Hindlimb muscle (tissue), 1 donor: ENCODE measurements around the gene GARIN3. TPM values are rescaled to one million over a fixed set of nuclear protein-coding genes. Genes with fewer than 3 reads are reported as not detected.
"Not testable (repeated sequence)": the region's sequence is repeated elsewhere in the genome, so short reads cannot be mapped to it uniquely, and the experiment has no call there.

Experiments
- DNase-seq: peaks from one replicate; pipeline ENCODE4 v3.0.0-alpha.2; 2013
- polyA plus RNA-seq: library from polyadenylated mRNA; unstranded; fragments of 120-200 nt; gene quantifications from one replicate; pipeline ENCODE4 v1.2.1, GENCODE V29; 2013; ENCODE audit not compliant: insufficient read length

Gene GARIN3
- not detected for polyA plus RNA-seq

GRCh38 chr5:157166214-157167213, at the start of gene GARIN3:
GARIN3 (minus strand) TSS chr5:157166264; CDS start chr5:157166168, 96 bp downstream.
- DNase-seq: no peak

DNA sequence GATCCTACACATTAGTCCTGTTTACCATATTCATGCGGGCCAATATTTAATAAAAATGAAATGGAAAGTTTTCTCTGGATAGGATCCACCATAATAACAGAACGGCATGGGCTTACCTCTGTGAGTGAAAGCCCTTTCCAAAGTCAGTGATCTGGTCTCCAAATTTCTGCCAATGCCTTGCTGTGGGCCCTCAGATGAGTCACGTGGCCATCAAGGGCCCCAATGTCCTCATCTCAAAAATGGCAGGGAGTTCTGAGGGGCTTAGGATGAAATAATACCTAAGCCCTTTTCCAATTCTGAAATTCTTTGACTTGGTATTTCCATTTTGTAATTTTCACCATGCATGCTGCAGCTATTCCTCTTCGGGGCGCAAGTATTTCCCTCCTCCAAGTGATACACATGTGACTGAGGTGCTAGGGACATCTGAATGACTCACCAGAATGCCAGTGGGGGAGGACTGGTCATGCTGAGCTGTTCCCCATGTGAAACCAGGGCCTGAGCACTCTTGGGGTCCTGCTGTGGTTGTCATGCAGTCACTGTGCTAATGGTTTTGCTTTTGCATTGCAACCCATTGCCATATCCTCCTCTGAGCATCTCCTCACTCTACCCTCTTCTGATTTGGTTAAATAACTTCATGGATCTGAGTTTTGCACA, 49.6 kb upstream of the GARIN3 start:
- DNase-seq: no peak

GRCh38 chr5:157214861-157215513, 48.9 kb upstream of the GARIN3 start:
- DNase-seq: no peak

DNA sequence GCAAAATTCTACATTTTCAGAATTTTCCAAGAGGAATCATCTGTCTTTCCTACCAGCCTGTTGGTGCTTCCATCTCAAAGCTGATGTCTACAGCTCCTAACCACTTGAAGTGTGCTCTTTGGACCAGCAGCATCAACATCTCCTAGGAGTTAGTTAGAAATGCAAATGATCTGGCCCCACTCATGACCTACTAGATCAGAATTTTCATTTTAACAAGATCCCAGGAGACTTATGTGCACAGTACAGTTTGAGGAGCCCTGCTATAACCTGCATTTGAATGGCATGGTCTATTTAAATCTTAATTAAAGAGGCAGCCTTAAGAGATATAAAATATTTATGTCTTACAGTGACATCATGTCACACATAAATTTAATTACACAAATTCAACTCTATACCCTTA, 48.4 kb upstream of the GARIN3 start:
- no peak for DNase-seq

GRCh38 chr5:157213527-157214243, 47.6 kb upstream of the GARIN3 start:
- no peak for DNase-seq

GRCh38 chr5:157212307-157212706, 46.2 kb upstream of the GARIN3 start:
- DNase-seq: no peak

- not testable (repeated sequence) for DNase-seq
Measured at GRCh38 chr5:157210652-157211051, 44.6 kb upstream of the GARIN3 start.

- DNase-seq: no peak
Measured at GRCh38 chr5:157205708-157206107, 39.6 kb upstream of the GARIN3 start.

DNA sequence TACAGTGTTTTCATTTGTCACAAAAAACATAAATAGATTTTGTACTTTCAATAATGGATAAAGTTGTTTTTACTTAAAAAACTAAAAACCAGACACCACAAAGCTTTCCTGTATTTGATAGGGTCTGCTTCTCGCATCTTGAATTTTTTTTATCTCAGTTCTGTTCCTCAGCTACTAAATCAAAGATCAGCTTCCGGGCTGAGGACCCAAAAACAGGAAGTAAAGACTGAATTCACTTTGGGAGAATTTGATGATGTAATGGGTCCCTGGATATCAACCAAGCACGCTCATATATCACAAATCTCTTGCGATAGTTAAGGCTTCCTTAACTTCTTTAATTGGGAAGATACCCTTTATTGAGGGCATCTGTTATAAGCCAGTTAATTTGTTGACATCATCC, 38.7 kb upstream of the GARIN3 start:
- no peak for DNase-seq

- no peak for DNase-seq
Measured at GRCh38 chr5:157203417-157203816, 37.4 kb upstream of the GARIN3 start.

DNA sequence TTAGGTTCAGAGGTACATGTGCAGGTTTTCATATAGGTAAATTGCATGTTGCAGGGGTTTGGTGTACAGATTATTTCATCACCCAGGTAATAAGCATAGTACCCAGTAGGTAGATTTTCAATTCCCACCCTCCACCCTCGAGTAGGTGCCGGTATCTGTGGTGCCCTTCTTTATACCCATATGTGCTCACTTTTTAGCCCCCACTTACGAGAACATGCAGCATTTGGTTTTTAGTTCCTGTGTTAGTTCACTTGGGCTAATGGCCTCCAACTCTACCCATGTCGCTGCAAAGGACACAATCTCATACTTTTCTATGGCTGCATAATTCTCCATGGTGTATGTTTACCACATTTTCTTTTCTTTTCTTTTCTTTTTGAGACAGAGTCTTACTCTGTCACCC, 35.8 kb upstream of the GARIN3 start:
- no peak for DNase-seq

DNA sequence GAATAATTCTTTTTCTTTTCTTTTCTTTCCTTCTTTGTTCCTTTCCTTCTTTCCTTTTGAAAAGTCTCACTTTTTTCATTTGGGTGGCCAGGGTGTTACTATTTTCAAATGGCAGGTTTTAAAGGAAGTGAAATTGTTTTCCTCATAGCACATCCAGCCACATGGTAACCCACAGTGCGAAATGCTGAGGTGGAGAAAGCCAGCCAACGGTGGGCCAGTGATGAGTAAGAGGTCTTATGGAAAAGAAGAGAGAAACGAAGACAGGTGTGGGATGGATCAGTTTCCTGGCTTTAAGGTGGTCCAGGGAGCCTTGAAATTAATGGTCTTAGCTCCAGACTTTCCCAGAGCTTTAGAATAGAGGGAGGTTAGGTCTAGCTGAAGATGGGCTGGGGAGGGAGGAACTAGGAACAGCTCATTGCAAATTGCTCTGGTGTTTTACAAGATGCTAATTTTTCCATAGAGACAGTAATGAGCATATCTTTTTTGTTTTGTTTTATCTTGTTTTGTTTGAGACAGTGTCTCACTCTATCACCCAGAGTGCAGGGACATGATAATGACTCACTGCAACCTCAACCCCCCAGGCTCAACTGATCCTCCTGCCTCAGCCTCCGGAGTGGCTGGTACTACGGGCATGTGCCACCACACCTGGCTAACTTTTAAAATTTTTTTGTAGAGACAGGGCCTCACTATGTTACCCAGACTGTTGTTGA, 32.4 kb upstream of the GARIN3 start:
- no peak for DNase-seq

DNA sequence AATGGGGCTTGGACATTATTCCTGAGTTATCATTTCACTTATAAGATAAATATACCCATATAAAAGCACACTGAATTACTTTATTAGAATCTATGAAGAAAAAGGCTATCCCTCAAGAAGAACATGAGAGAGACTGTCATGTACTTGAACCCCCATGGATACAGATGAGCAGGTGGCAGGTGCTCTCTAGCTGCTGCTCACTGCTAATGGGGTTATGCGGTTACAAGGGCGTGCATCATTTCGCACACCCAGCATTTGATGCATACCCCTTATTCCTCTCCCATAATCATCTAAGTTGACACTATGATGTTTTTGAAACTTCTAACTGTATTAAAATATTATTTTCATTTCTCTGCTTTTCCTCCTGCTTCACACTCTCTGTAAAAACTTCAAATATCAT, 31.0 kb upstream of the GARIN3 start:
- no peak for DNase-seq

- DNase-seq: no peak
Measured at GRCh38 chr5:157196045-157196444, 30.0 kb upstream of the GARIN3 start.

- DNase-seq: no peak
Measured at GRCh38 chr5:157193699-157194424, 27.8 kb upstream of the GARIN3 start.

GRCh38 chr5:157189223-157189622, 23.2 kb upstream of the GARIN3 start:
- no peak for DNase-seq

DNA sequence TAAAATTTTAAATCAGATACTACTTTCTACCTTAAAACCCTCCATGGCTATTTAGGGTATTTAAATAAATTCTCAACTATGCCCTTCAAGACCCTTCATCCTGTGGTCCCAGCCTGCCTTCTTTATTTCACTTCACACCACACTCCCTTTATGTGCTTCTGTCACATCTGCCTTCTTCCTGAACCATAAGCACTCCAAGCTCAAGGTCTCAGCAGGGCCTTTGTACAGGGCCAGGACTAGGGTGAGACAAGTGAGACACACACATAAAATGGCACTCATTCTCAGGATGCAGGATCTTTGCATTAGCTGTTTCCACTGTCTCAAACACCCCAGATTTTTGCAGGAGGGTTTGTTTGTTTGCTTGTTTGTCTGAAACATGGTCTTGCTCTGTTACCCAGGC, 22.2 kb upstream of the GARIN3 start:
- DNase-seq: no peak

DNA sequence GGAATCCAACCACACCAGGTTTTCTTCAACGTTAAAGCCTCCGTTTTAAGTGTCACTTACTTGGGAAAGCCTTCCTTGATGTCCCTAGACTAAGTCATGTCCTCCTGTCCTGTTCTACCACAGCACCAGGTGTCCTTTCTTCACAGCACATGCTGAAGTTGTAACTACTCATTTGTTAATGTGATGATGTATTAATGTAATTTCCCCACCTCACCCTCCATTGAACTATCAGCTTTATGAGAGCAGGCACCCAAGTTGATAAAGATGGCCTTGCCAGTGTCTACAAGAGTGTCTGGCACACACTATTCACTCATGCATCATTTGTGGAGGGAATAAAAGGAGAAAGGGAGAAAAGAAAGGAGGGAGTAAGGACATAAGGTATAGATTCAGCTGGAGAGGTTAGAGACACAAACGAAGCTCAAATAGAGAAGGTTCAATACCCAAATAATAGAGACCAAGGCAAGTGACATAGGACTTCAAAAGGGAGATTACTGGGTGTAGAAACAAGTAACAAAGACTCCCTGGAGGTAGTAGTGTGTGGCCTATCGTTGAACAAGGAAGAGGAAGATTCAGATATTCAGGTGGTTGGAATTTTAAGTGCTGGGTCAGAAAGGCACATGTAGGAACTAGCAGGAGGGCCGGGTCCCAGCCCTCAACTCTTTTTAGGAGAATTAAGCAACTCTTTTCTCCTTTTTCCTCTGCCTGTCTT, 21.1 kb upstream of the GARIN3 start:
- DNase-seq: no peak

DNA sequence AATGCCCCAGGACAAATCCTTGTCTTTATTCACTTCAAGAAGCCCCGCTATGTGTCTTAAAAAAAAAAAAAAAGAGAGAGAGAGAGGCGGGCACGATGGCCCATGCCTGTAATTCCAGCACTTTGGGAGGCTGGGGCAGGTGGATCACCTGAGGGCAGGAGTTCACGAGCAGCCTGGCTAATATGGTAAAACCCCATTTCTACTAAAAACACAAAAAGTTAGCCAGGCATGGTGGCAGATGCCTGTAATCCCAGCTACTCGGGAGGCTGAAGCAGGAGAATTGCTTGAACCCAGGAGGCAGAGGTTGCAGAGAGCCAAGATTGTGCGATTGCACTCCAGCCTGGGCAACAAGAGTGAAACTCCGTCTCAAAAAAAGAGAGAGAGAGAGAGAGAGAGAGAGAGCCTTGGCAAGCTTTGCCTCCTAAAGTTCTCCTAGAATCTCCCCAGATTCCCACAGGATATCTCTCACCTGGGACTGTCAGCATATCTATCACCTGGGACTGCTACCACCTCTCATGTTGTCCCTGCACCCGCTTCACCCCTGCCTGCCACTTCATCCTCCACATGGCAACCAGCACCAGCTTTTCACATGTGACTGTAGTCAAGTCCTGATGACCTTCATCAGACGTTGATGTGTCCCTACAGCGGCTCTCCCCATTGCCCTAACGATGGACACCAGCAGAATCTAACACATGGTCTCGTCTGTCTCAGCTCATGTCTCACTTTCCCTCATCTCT, 20.4 kb upstream of the GARIN3 start:
- DNase-seq: no peak

- DNase-seq: not testable (repeated sequence)
Measured at GRCh38 chr5:157185122-157185521, 19.1 kb upstream of the GARIN3 start.
